Fibroblast of skin of left quadriceps (primary cell): ENCODE measurements around the gene PRPF8.
A peak's percentile ranks its signal among the peaks of the same experiment; 100 is the strongest.

Experiments used
- DNase-seq, 2 experiments: peaks; one replicate each; pipeline ENCODE4 v3.0.0-alpha.2; 2013; ENCODE audit warnings: low read depth in 2 of 2

PRPF8 gene

GRCh38 chr17:1644493-1645206 is 40.0 kb downstream of the PRPF8 start:
- no peak for DNase-seq

GRCh38 chr17:1643999-1644492 is 40.6 kb downstream of the PRPF8 start:
- DNase-seq: no peak

- DNase-seq: no peak
Observed at GRCh38 chr17:1643293-1643998, 41.2 kb downstream of the PRPF8 start.

- DNase-seq: no peak
Observed at GRCh38 chr17:1641065-1641403, 43.6 kb downstream of the PRPF8 start.

GRCh38 chr17:1640329-1641064 is 44.2 kb downstream of the PRPF8 start:
- no peak for DNase-seq

GRCh38 chr17:1639549-1640180 is 45.0 kb downstream of the PRPF8 start:
- DNase-seq: no peak

- no peak for DNase-seq
Observed at GRCh38 chr17:1638624-1639300, 45.9 kb downstream of the PRPF8 start.

GRCh38 chr17:1638171-1638590 is 46.5 kb downstream of the PRPF8 start:
- DNase-seq: no peak

- DNase-seq: no peak
Observed at GRCh38 chr17:1636732-1637285, 47.9 kb downstream of the PRPF8 start.

- DNase-seq: no peak
Observed at GRCh38 chr17:1635675-1636465, 48.8 kb downstream of the PRPF8 start.

- no peak for DNase-seq
Observed at GRCh38 chr17:1634841-1635650, 49.6 kb downstream of the PRPF8 start.

- DNase-seq: no peak
Observed at GRCh38 chr17:1630662-1631061, 54.0 kb downstream of the PRPF8 start.

GRCh38 chr17:1629504-1630310 is 55.0 kb downstream of the PRPF8 start:
- no peak for DNase-seq

- peak; percentile 82 to 84 for DNase-seq
Observed at GRCh38 chr17:1628856-1629503, 55.7 kb downstream of the PRPF8 start.

- peak; percentile 24 to 35 for DNase-seq
Observed at GRCh38 chr17:1627982-1628855, 56.4 kb downstream of the PRPF8 start, which contains the start of gene SLC43A2. Gene SLC43A2 (minus strand): TSS chr17:1628834. CDS start chr17:1627874, 960 bp downstream.

- no peak for DNase-seq
Observed at GRCh38 chr17:1627182-1627981, 57.3 kb downstream of the PRPF8 start.
